ENCODE data around the gene ADAM30. TPM values are rescaled to one million over a fixed set of nuclear protein-coding genes. Genes with fewer than 3 reads are reported as not detected.

ADAM30 gene
- total RNA-seq, 2 donors from 2014 or later = 2.0 TPM; not detected in 1

- Histone ChIP-seq H3K27me3 (replicated peaks; ENCODE audit: insufficient read depth) (no peaks in the 10 kb centered on the region), H3K36me3 (no peaks in the 10 kb centered on the region), H3K4me3 (no peak overlapping the region), H3K27ac (no peak overlapping the region), H3K4me1 (replicated peaks) (peaks cover 10% of the 10 kb centered on the region), H3K9me3 (no peaks in the 10 kb centered on the region)
- WGBS = 91% methylated on average over 4 of the region's 4 CpGs
- no peak for TF ChIP-seq CTCF (IDR thresholded peaks at IDR 0.05)
- no peak for TF ChIP-seq POLR2AphosphoS5 (IDR thresholded peaks at IDR 0.05)
- TF ChIP-seq POLR2A (IDR thresholded peaks at IDR 0.05) = no peak
- intact Hi-C loops (cut with DNase I) = no loop called here
- DNase-seq (ENCODE audit: low spot score) = no peak
Measured at GRCh38 chr1:119871881-119872280, 24.4 kb downstream of the ADAM30 start.

GRCh38 chr1:119870917-119871596 lies 25.3 kb downstream of the ADAM30 start:
- Histone ChIP-seq H3K9me3 (no peaks in the 10 kb centered on the region), H3K36me3 (no peaks in the 10 kb centered on the region), H3K4me1 (replicated peaks) (peaks cover 10% of the 10 kb centered on the region), H3K27me3 (replicated peaks; ENCODE audit: insufficient read depth) (no peaks in the 10 kb centered on the region), H3K27ac (no peak overlapping the region), H3K4me3 (no peak overlapping the region)
- no peak for DNase-seq (ENCODE audit: low spot score)
- intact Hi-C loops (cut with DNase I) = no loop called here
- 60% methylated on average over 20 of the region's 20 CpGs for WGBS
- no peak for TF ChIP-seq POLR2AphosphoS5 (IDR thresholded peaks at IDR 0.05)
- TF ChIP-seq POLR2A (IDR thresholded peaks at IDR 0.05) = no peak
- peak in 3 of 4 experiments; percentile 58 to 73 (median 66) for TF ChIP-seq CTCF (IDR thresholded peaks at IDR 0.05)

GRCh38 chr1:119869995-119870394 lies 26.3 kb downstream of the ADAM30 start:
- intact Hi-C loops (cut with DNase I) = no loop called here
- TF ChIP-seq POLR2AphosphoS5 (IDR thresholded peaks at IDR 0.05) (no peak), CTCF (IDR thresholded peaks at IDR 0.05) (no peak), POLR2A (IDR thresholded peaks at IDR 0.05) (no peak)
- peak overlapping the region; percentile 13 to 67 for H3K27ac ChIP-seq
- DNase-seq (ENCODE audit: low spot score) = no peak
- whole genome bisulfite sequencing = 39% methylated on average over 1 of the region's 1 CpG
- no peak overlapping the region for H3K4me3 ChIP-seq
- no peaks in the 10 kb centered on the region for H3K9me3 ChIP-seq
- peaks cover 10% of the 10 kb centered on the region for H3K4me1 ChIP-seq (replicated peaks)
- H3K36me3 ChIP-seq = no peaks in the 10 kb centered on the region
- no peaks in the 10 kb centered on the region for H3K27me3 ChIP-seq (replicated peaks; ENCODE audit: insufficient read depth)

GRCh38 chr1:119868176-119868575 lies 28.1 kb downstream of the ADAM30 start:
- intact Hi-C loops (cut with DNase I) = no loop called here
- Histone ChIP-seq H3K27me3 (replicated peaks; ENCODE audit: insufficient read depth) (no peaks in the 10 kb centered on the region), H3K9me3 (no peaks in the 10 kb centered on the region), H3K4me3 (no peak overlapping the region), H3K27ac (peak overlapping the region; percentile 52 to 67), H3K4me1 (replicated peaks) (peaks cover 10% of the 10 kb centered on the region), H3K36me3 (no peaks in the 10 kb centered on the region)
- WGBS = 69% methylated on average over 2 of the region's 2 CpGs
- TF ChIP-seq POLR2A (IDR thresholded peaks at IDR 0.05) (no peak), POLR2AphosphoS5 (IDR thresholded peaks at IDR 0.05) (peak; percentile 72)
- peak; percentile 72 for DNase-seq (ENCODE audit: low spot score)

- peaks cover 7% of the 10 kb centered on the region for H3K4me1 ChIP-seq (replicated peaks)
- H3K4me3 ChIP-seq = no peak overlapping the region
- H3K36me3 ChIP-seq = no peaks in the 10 kb centered on the region
- intact Hi-C loops (cut with DNase I) = no loop called here
- DNase-seq (ENCODE audit: low spot score) = no peak
- 74% methylated on average over 3 of the region's 3 CpGs for WGBS
- no peaks in the 10 kb centered on the region for H3K27me3 ChIP-seq (replicated peaks; ENCODE audit: insufficient read depth)
- TF ChIP-seq POLR2AphosphoS5 (IDR thresholded peaks at IDR 0.05) (no peak), CTCF (IDR thresholded peaks at IDR 0.05) (no peak), POLR2A (IDR thresholded peaks at IDR 0.05) (no peak)
- no peak overlapping the region for H3K27ac ChIP-seq
- H3K9me3 ChIP-seq = no peaks in the 10 kb centered on the region
Measured at GRCh38 chr1:119866451-119866850, 29.9 kb downstream of the ADAM30 start.
